ENCODE data around the gene SOX10. TPM values are rescaled to one million over a fixed set of nuclear protein-coding genes. Genes with fewer than 3 reads are reported as not detected.
"Not testable (repeated sequence)": the region's sequence is repeated elsewhere in the genome, so short reads cannot be mapped to it uniquely, and the experiment has no call there.

The SOX10 gene
- total and polyA plus RNA-seq, 2 donors (not counting 1 experiment from before 2014, with no cell fraction given), result not detected

- H3K36me3 ChIP-seq (replicated peaks in 1 of 2; ENCODE audit: control extremely low read depth in 1 of 2, control insufficient read depth in 1 of 2, extremely low read depth in 1 of 2, insufficient read depth in 2 of 2, low read length in 1 of 2), result peaks cover 5 to 15% of the 10 kb centered on the region in 2 experiments
- H3K79me2 ChIP-seq (ENCODE audit: control insufficient read depth, insufficient read depth, low read length); H4K20me1 ChIP-seq (ENCODE audit: control insufficient read depth, insufficient read depth, low read length, poor library complexity, severe bottlenecking); CTCF ChIA-PET; POLR2A ChIA-PET; H3K27ac ChIP-seq (ENCODE audit: low read length in 2 of 2); H3K9me3 ChIP-seq (ENCODE audit: control extremely low read depth in 1 of 3, control insufficient read depth in 2 of 3, insufficient read depth in 1 of 3, low read length in 2 of 3); H3K27me3 ChIP-seq (replicated peaks in 1 of 4; ENCODE audit: control extremely low read depth in 1 of 4, control insufficient read depth in 3 of 4, insufficient read depth in 4 of 4, low read length in 3 of 4); H3K4me2 ChIP-seq (replicated peaks; ENCODE audit: low read depth, low read length, poor library complexity, severe bottlenecking); H3K27me3 Mint-ChIP-seq; DNase-seq; H3K4me3 ChIP-seq (ENCODE audit: control extremely low read depth in 1 of 5, extremely low read depth in 1 of 5, insufficient read depth in 1 of 5, low read depth in 2 of 5, low read length in 4 of 5); H3K27ac Mint-ChIP-seq; H3K4me1 ChIP-seq (ENCODE audit: control insufficient read depth in 2 of 2, insufficient read depth in 2 of 2, low read length in 2 of 2); H3K9me3 Mint-ChIP-seq (ENCODE audit: insufficient read depth); H2AFZ ChIP-seq (ENCODE audit: insufficient read depth, low read depth, low read length, poor library complexity, severe bottlenecking); H3K4me3 Mint-ChIP-seq; intact Hi-C loops (cut with micrococcal nuclease); ATAC-seq (ENCODE audit: low read depth); H3K9ac ChIP-seq (ENCODE audit: low read length); H3K4me1 Mint-ChIP-seq: not testable (repeated sequence)
- 94% methylated on average over 7 of the region's 8 CpGs for WGBS (ENCODE audit: insufficient coverage)
Measured at GRCh38 chr22:37976022-37976421, 8.3 kb downstream of the SOX10 start.

GRCh38 chr22:37975153-37975552, 9.2 kb downstream of the SOX10 start:
- Histone ChIP-seq H3K9ac (ENCODE audit: low read length) (no peak overlapping the region), H3K27ac (ENCODE audit: low read length in 2 of 2) (no peak overlapping the region), H4K20me1 (ENCODE audit: control insufficient read depth, insufficient read depth, low read length, poor library complexity, severe bottlenecking) (no peaks in the 10 kb centered on the region), H3K36me3 (replicated peaks in 1 of 2; ENCODE audit: control extremely low read depth in 1 of 2, control insufficient read depth in 1 of 2, extremely low read depth in 1 of 2, insufficient read depth in 2 of 2, low read length in 1 of 2) (peaks cover 5 to 15% of the 10 kb centered on the region in 2 experiments), H3K4me1 (ENCODE audit: control insufficient read depth in 2 of 2, insufficient read depth in 2 of 2, low read length in 2 of 2) (no peaks in the 10 kb centered on the region), H3K4me3 (ENCODE audit: control extremely low read depth in 1 of 5, extremely low read depth in 1 of 5, insufficient read depth in 1 of 5, low read depth in 2 of 5, low read length in 4 of 5) (no peak overlapping the region), H3K27me3 (replicated peaks in 1 of 4; ENCODE audit: control extremely low read depth in 1 of 4, control insufficient read depth in 3 of 4, insufficient read depth in 4 of 4, low read length in 3 of 4) (no peaks in the 10 kb centered on the region), H3K9me3 (ENCODE audit: control extremely low read depth in 1 of 3, control insufficient read depth in 2 of 3, insufficient read depth in 1 of 3, low read length in 2 of 3) (no peaks in the 10 kb centered on the region), H3K4me2 (replicated peaks; ENCODE audit: low read depth, low read length, poor library complexity, severe bottlenecking) (no peak overlapping the region), H2AFZ (ENCODE audit: insufficient read depth, low read depth, low read length, poor library complexity, severe bottlenecking) (no peak overlapping the region), H3K79me2 (ENCODE audit: control insufficient read depth, insufficient read depth, low read length) (no peaks in the 10 kb centered on the region)
- 96% methylated on average over 2 of the region's 2 CpGs for WGBS (ENCODE audit: insufficient coverage)
- no peak for TF ChIP-seq EZH2 (IDR thresholded peaks at IDR 0.05; ENCODE audit: borderline replicate concordance, insufficient read depth, low read depth, low read length, poor library complexity, severe bottlenecking)
- TF ChIP-seq CTCF (IDR thresholded peaks at IDR 0.05), result no peak
- intact Hi-C loops (cut with micrococcal nuclease), result no loop called here
- H3K27ac Mint-ChIP-seq, result no peak overlapping the region
- DNase-seq (no peak), ATAC-seq (ENCODE audit: low read depth) (no peak)
- no peak overlapping the region for H3K4me3 Mint-ChIP-seq
- H3K9me3 Mint-ChIP-seq (ENCODE audit: insufficient read depth), result no peaks in the 10 kb centered on the region
- no peaks in the 10 kb centered on the region for H3K27me3 Mint-ChIP-seq
- ChIA-PET POLR2A (no interaction called here), CTCF (no interaction called here)
- H3K4me1 Mint-ChIP-seq, result no peaks in the 10 kb centered on the region
